ENCODE measurements around the gene TLL2. TPM values are rescaled to one million over a fixed set of nuclear protein-coding genes. Genes with fewer than 3 reads are reported as not detected.

The TLL2 gene
- total and polyA plus RNA-seq, 2 experiments from 2014 or later = 2.6 to 3.0 TPM

GRCh38 chr10:96436035-96436434 is 77.7 kb downstream of the TLL2 start:
- Mint-ChIP-seq H3K27me3 (ENCODE audit: insufficient read depth, low read depth, poor library complexity) (no peaks in the 10 kb centered on the region), H3K4me3 (no peak overlapping the region), H3K9me3 (peaks cover 22% of the 10 kb centered on the region), H3K27ac (no peak overlapping the region), H3K4me1 (peaks cover 11% of the 10 kb centered on the region), H3K36me3 (ENCODE audit: low read depth) (peaks cover 19% of the 10 kb centered on the region)
- TF ChIP-seq ZNF462 (CRISPR knock-in tag; IDR thresholded peaks at IDR 0.05) = no peak
- TF ChIP-seq EZH2 (IDR thresholded peaks at IDR 0.05; ENCODE audit: low read depth, unreplicated experiment) = no peak
- TF ChIP-seq REST (IDR thresholded peaks at IDR 0.05; ENCODE audit: unreplicated experiment) = no peak
- TF ChIP-seq ZNF331 (CRISPR knock-in tag; IDR thresholded peaks at IDR 0.05; ENCODE audit: low read depth) = no peak
- no peak for TF ChIP-seq ETS1 (IDR thresholded peaks at IDR 0.05)
- H3K4me1 ChIP-seq (ENCODE audit: insufficient read depth) = peaks cover 7% of the 10 kb centered on the region
- ATAC-seq (no peak), DNase-seq (ENCODE audit: low spot score) (no peak)
- H4K20me1 ChIP-seq (replicated peaks; ENCODE audit: insufficient read depth) = no peaks in the 10 kb centered on the region
- no peak overlapping the region for H3K4me2 ChIP-seq
- H3K79me2 ChIP-seq (replicated peaks; ENCODE audit: insufficient read depth) = no peaks in the 10 kb centered on the region
- no peaks in the 10 kb centered on the region for H3F3A ChIP-seq (replicated peaks; ENCODE audit: low read depth)
- H3K4me3 ChIP-seq = no peak overlapping the region
- no peaks in the 10 kb centered on the region; the same call in 1 of the 2 replicates for H3K9me2 ChIP-seq (ENCODE audit: insufficient read depth)
- no peak overlapping the region for H2AFZ ChIP-seq
- no peaks in the 10 kb centered on the region for H3K27me3 ChIP-seq (ENCODE audit: insufficient read depth)
- H3K27ac ChIP-seq (ENCODE audit: low read depth) = no peak overlapping the region
- no peaks in the 10 kb centered on the region for H3K36me3 ChIP-seq (ENCODE audit: insufficient read depth)
